HCT116 (cell line): ENCODE measurements around the gene SCRN2. TPM values are rescaled to one million over a fixed set of nuclear protein-coding genes. Genes with fewer than 3 reads are reported as not detected.

Experiments used
- ATAC-seq: fragments of 200-7000 bp; cut with Tn5 transposase; 2 replicates; pipeline ENCODE4 v1.9.1; 2020; ENCODE audit warnings: mild to moderate bottlenecking, moderate library complexity
- BruUV-seq: library from RNA; stranded (reverse); fragments of 400-500 nt; replicated peaks from 2 replicates; lab custom pipeline; 2021; lab: Mats Ljungman, UMichigan
- CTCF ChIA-PET: fragments of 300-600 bp; sonication (Branson Sonifier 250); formaldehyde crosslinking; loops from one replicate; lab custom pipeline; 2021; ENCODE audit warnings: antibody characterized with exemption; lab: Charles Lee
- POLR2A ChIA-PET: fragments of 300-600, 350-600 bp; sonication (Branson Sonifier 250); formaldehyde crosslinking; loops from one replicate; lab custom pipeline; 2021; ENCODE audit warnings: antibody characterized with exemption; lab: Charles Lee
- RAD21 ChIA-PET, 2 experiments: fragments of 300-600 bp; sonication (Branson Sonifier 250); formaldehyde crosslinking; loops; one replicate each; lab custom pipeline; 2023; ENCODE audit warnings: low total read pairs in 2 of 2; ENCODE audit not compliant: uncharacterized antibody in 2 of 2, unreplicated experiment in 2 of 2, low non-redundant PET in 1 of 2; lab: Charles Lee
- DNase-seq: peaks from one replicate; pipeline ENCODE4 v3.0.0-alpha.2; 2010; ENCODE audit warnings: low read depth, low spot score
- H2AFZ ChIP-seq: fragments of 200-600 bp; shearing (Covaris generic), sonication (generic); 2 replicates; pipeline ENCODE4 v1.6.1; 2017; ENCODE audit warnings: low read depth, mixed run types, mixed read lengths, antibody characterized with exemption, low read length; ENCODE audit not compliant: poor library complexity, severe bottlenecking
- H3K27ac ChIP-seq: 2 replicates; pipeline ENCODE4 v1.5.1; 2012; ENCODE audit warnings: low read depth, low read length
- H3K27me3 ChIP-seq: fragments of 200-600 bp; sonication (generic); 2 replicates; pipeline ENCODE4 v1.6.1; 2016; ENCODE audit warnings: mixed run types, low read length, mixed read lengths; ENCODE audit not compliant: insufficient read depth
- H3K36me3 ChIP-seq, 2 experiments: fragments of 200-500 bp in 1 of 2; fragments of 200-600 bp in 1 of 2; sonication (Bioruptor generic) in 1 of 2; sonication (generic) in 1 of 2; 2 replicates each; pipeline versions ENCODE4 v1.5.1 to v1.6.1; 2014 to 2016; ENCODE audit warnings: low read length in 2 of 2, inconsistent platforms in 1 of 2, mixed read lengths in 1 of 2, mixed run types in 1 of 2; ENCODE audit not compliant: insufficient read depth in 2 of 2, control insufficient read depth in 1 of 2
- H3K4me1 ChIP-seq, 2 experiments: fragments of 200-600 bp in 1 of 2; sonication (generic) in 1 of 2; 2 replicates each; pipeline versions ENCODE4 v1.5.1 to v1.6.1; 2012 to 2017; ENCODE audit warnings: low read length in 2 of 2, inconsistent platforms in 1 of 2, mild to moderate bottlenecking in 1 of 2, mixed read lengths in 1 of 2, mixed run types in 1 of 2, moderate library complexity in 1 of 2; ENCODE audit not compliant: insufficient read depth in 2 of 2, control insufficient read depth in 1 of 2
- H3K4me2 ChIP-seq: fragments of 200-600 bp; sonication (generic); 2 replicates; pipeline ENCODE4 v1.6.1; 2017; ENCODE audit warnings: mixed run types, low read length, mixed read lengths
- H3K4me3 ChIP-seq, 2 experiments: fragments of 200-600 bp in 1 of 2; sonication (generic) in 1 of 2; replicated peaks in 1 of 2; 2 replicates each; pipeline ENCODE4 v1.5.1; 2011 to 2016; ENCODE audit warnings: low read length in 2 of 2, control low read depth in 1 of 2, low read depth in 1 of 2, mild to moderate bottlenecking in 1 of 2, mixed read lengths in 1 of 2, mixed run types in 1 of 2
- H3K79me2 ChIP-seq: fragments of 200-600 bp; sonication (generic); 2 replicates; pipeline ENCODE4 v1.6.1; 2017; ENCODE audit warnings: mild to moderate bottlenecking, mixed run types, low read length, moderate library complexity, mixed read lengths; ENCODE audit not compliant: insufficient read depth
- H3K9ac ChIP-seq: fragments of 200-600 bp; sonication (generic); 2 replicates; pipeline ENCODE4 v1.6.1; 2016; ENCODE audit warnings: low read length, mixed read lengths
- H3K9me2 ChIP-seq: fragments of 200-600 bp; sonication (generic), shearing (Covaris generic); 2 replicates; pipeline ENCODE4 v1.6.1; 2017; ENCODE audit warnings: mixed run types, mild to moderate bottlenecking, moderate library complexity; ENCODE audit not compliant: insufficient read depth
- H3K9me3 ChIP-seq, 2 experiments: fragments of 200-500 bp in 1 of 2; fragments of 200-600 bp in 1 of 2; sonication (Bioruptor generic) in 1 of 2; sonication (generic) in 1 of 2; 2 replicates each; pipeline ENCODE4 v1.6.1; 2014 to 2017; ENCODE audit warnings: low read length in 2 of 2, mixed read lengths in 2 of 2, inconsistent platforms in 1 of 2, low read depth in 1 of 2, mild to moderate bottlenecking in 1 of 2, mixed run types in 1 of 2, moderate library complexity in 1 of 2; ENCODE audit not compliant: control insufficient read depth in 1 of 2, insufficient read depth in 1 of 2
- H4K20me1 ChIP-seq: fragments of 200-600 bp; sonication (generic), shearing (Covaris generic); 2 replicates; pipeline ENCODE4 v1.6.1; 2017; ENCODE audit warnings: mixed run types, mild to moderate bottlenecking, moderate library complexity; ENCODE audit not compliant: insufficient read depth
- CBX3 ChIP-seq: IDR thresholded peaks from 2 replicates; pipeline ENCODE4 v1.6.1; 2012; ENCODE audit warnings: low read depth
- EGR1 ChIP-seq: IDR thresholded peaks from 2 replicates; pipeline ENCODE4 v1.6.1; 2012; ENCODE audit warnings: low read depth
- ELF1 ChIP-seq: IDR thresholded peaks from 2 replicates; pipeline ENCODE4 v1.6.1; 2012; ENCODE audit warnings: low read depth, borderline replicate concordance
- EZH2 ChIP-seq: fragments of 200-600 bp; sonication (generic); IDR thresholded peaks from 2 replicates; pipeline ENCODE4 v1.6.1; 2017; ENCODE audit warnings: antibody characterized with exemption, mixed run types
- JUND ChIP-seq: IDR thresholded peaks from 2 replicates; pipeline ENCODE4 v1.6.1; 2012
- POLR2A ChIP-seq: IDR thresholded peaks from 2 replicates; pipeline ENCODE4 v1.7.0; 2011; ENCODE audit warnings: borderline replicate concordance; ENCODE audit not compliant: insufficient read depth, insufficient read length; ENCODE audit errors: extremely low read depth
- RAD21 ChIP-seq: IDR thresholded peaks from 2 replicates; pipeline ENCODE4 v1.6.1; 2012; ENCODE audit warnings: low read depth, mild to moderate bottlenecking
- SIN3A ChIP-seq: IDR thresholded peaks from 2 replicates; pipeline ENCODE4 v1.6.1; 2012; ENCODE audit warnings: low read depth
- SP1 ChIP-seq: IDR thresholded peaks from 2 replicates; pipeline ENCODE4 v1.6.1; 2012; ENCODE audit warnings: low read depth
- TCF7L2 ChIP-seq: IDR thresholded peaks from 2 replicates; pipeline ENCODE4 v1.7.0; 2011; ENCODE audit warnings: borderline replicate concordance, inconsistent platforms; ENCODE audit not compliant: insufficient read depth, insufficient read length; ENCODE audit errors: extremely low read depth
- YY1 ChIP-seq: IDR thresholded peaks from 2 replicates; pipeline ENCODE4 v1.6.1; 2011; ENCODE audit warnings: low read length, low read depth, moderate library complexity, mild to moderate bottlenecking; ENCODE audit not compliant: insufficient replicate concordance; ENCODE audit errors: extremely low read depth
- ZBTB33 ChIP-seq: IDR thresholded peaks from 2 replicates; pipeline ENCODE4 v1.6.1; 2011; ENCODE audit warnings: mild to moderate bottlenecking, low read length, moderate library complexity; ENCODE audit not compliant: insufficient replicate concordance; ENCODE audit errors: extremely low read depth
- ZFX ChIP-seq: fragments of 450-650 bp; IDR thresholded peaks from 2 replicates; pipeline ENCODE4 v1.6.1; 2017
- intact Hi-C: fragments of 100-400 bp; cut with micrococcal nuclease; formaldehyde crosslinking; loops from 2 replicates; pipeline ENCODE4 v1.10.0; 2022
- total RNA-seq: library from RNA; stranded (reverse); gene quantifications from one replicate; pipeline ENCODE4 v1.2.1, GENCODE V29; 2021; ENCODE audit not compliant: unreplicated experiment
- TF ChIP-seq, protein P1 (sequence below), 3 experiments: fragments of 200-600 bp in 1 of 3; sonication (generic) in 1 of 3; IDR thresholded peaks in 2 of 3; conservative IDR thresholded peaks in 1 of 3; 2 replicates each; pipeline ENCODE4 v1.5.1; 2012 to 2017; ENCODE audit warnings: low read depth in 2 of 3, low read length in 2 of 3, antibody characterized with exemption in 1 of 3, borderline replicate concordance in 1 of 3, control low read depth in 1 of 3, mild to moderate bottlenecking in 1 of 3, mixed read lengths in 1 of 3, mixed run types in 1 of 3, moderate library complexity in 1 of 3; ENCODE audit not compliant: insufficient read depth in 1 of 3
- TF ChIP-seq, protein P2 (sequence below): IDR thresholded peaks from 2 replicates; pipeline ENCODE4 v1.6.1; 2012

SCRN2 gene
- total RNA-seq, 1 experiment from 2014 or later, result 53.2 TPM

DNA sequence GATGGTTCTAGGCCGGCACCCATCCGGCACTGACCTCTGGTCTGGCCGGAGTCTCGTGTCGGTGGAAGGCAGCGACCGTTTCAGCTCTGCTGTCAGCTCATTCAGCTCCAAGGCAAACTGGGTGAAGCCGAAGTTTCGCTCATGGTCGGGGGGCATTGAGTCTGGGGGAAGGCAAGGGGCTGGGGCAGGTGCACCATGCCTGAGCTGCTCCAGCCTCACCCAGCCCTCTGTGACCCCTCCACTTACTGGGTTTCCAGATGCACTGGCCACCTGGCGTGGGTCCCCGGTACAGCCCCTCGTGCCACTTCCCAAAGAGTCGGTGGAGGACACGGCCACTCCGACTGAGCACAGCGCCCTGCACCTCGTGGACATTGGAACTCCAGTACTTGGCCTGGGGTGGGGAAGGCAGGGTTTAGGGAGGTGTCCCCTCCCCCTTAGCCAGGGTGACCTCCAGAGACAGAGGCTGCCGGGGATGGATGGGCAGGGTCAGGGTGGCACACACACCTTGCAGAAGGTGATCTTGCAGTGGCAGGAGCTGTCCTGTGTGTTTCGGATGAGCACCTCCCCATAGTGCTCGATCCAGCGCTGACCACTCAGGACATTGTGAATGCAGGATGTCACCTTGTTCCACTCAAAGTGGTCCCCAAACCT, 32.1 kb downstream of the SCRN2 start (continued):
- TF ChIP-seq, protein P1, sequence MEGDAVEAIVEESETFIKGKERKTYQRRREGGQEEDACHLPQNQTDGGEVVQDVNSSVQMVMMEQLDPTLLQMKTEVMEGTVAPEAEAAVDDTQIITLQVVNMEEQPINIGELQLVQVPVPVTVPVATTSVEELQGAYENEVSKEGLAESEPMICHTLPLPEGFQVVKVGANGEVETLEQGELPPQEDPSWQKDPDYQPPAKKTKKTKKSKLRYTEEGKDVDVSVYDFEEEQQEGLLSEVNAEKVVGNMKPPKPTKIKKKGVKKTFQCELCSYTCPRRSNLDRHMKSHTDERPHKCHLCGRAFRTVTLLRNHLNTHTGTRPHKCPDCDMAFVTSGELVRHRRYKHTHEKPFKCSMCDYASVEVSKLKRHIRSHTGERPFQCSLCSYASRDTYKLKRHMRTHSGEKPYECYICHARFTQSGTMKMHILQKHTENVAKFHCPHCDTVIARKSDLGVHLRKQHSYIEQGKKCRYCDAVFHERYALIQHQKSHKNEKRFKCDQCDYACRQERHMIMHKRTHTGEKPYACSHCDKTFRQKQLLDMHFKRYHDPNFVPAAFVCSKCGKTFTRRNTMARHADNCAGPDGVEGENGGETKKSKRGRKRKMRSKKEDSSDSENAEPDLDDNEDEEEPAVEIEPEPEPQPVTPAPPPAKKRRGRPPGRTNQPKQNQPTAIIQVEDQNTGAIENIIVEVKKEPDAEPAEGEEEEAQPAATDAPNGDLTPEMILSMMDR (IDR thresholded peaks at IDR 0.05 in 2 of 3, conservative IDR thresholded peaks at IDR 0.05 in 1 of 3; ENCODE audit: borderline replicate concordance in 1 of 3, insufficient read depth in 1 of 3, low read depth in 2 of 3, low read length in 2 of 3), result no peak
- TF ChIP-seq CBX3, result no peak
- TF ChIP-seq RAD21, result no peak

- ATAC-seq, result no peak
- H3K27ac ChIP-seq, result no peak overlapping the region
- BruUV-seq, result no TSS peak
- no peak overlapping the region for H3K4me2 ChIP-seq
- ChIA-PET POLR2A (no interaction called here), CTCF (no interaction called here), RAD21 (no interaction called here)
- no peak overlapping the region for H3K4me3 ChIP-seq
- H3K4me1 ChIP-seq, result peaks cover 25 to 32% of the 10 kb centered on the region in 2 experiments
- intact Hi-C loops, result no loop called here
- no peaks in the 10 kb centered on the region for H3K79me2 ChIP-seq
- no peaks in the 10 kb centered on the region for H4K20me1 ChIP-seq
- H3K9ac ChIP-seq, result no peak overlapping the region
- TF ChIP-seq ZFX (no peak), ELF1 (no peak), JUND (no peak), ZBTB33 (no peak), TCF7L2 (no peak), EZH2 (no peak), POLR2A (no peak), EGR1 (no peak), YY1 (no peak), SIN3A (no peak), SP1 (no peak)
- TF ChIP-seq, protein P2, sequence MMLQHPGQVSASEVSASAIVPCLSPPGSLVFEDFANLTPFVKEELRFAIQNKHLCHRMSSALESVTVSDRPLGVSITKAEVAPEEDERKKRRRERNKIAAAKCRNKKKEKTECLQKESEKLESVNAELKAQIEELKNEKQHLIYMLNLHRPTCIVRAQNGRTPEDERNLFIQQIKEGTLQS, result no peak
- no peaks in the 10 kb centered on the region for H3K9me3 ChIP-seq
- no peak for DNase-seq
- no peak overlapping the region for H2AFZ ChIP-seq
- no peaks in the 10 kb centered on the region for H3K9me2 ChIP-seq
- H3K36me3 ChIP-seq, result peaks cover 11% of the 10 kb centered on the region in 2 experiments; a peak in 2 of 4 replicates
- peaks cover 7% of the 10 kb centered on the region; the same call in 1 of the 2 replicates for H3K27me3 ChIP-seq
These were observed 32.8 kb downstream of the SCRN2 start for GRCh38 chr17:47808036-47808829.
